ENCODE data around the gene PRG2.
A peak's percentile ranks its signal among the peaks of the same experiment; 100 is the strongest.
"Not testable (repeated sequence)": the region's sequence is repeated elsewhere in the genome, so short reads cannot be mapped to it uniquely, and the experiment has no call there.

Gene PRG2

GRCh38 chr11:57342702-57343101 lies 47.7 kb downstream of the PRG2 start:
- no peak for DNase-seq

GRCh38 chr11:57341250-57341808 lies 49.1 kb downstream of the PRG2 start:
- no peak for DNase-seq

GRCh38 chr11:57340039-57340615 lies 50.3 kb downstream of the PRG2 start:
- DNase-seq = peak; percentile 12

GRCh38 chr11:57339328-57339727 lies 51.1 kb downstream of the PRG2 start:
- no peak for DNase-seq

- no peak for DNase-seq
Measured at GRCh38 chr11:57338142-57338541, 52.3 kb downstream of the PRG2 start, which contains the start of gene P2RX3. TSS of gene P2RX3 (plus strand) at chr11:57338352. CDS start at chr11:57338551, 199 bp downstream.

- not testable (repeated sequence) for DNase-seq
Measured at GRCh38 chr11:57336856-57337255, 53.6 kb downstream of the PRG2 start.
